Fibroblast of lung (primary cell): ENCODE data around the gene PRUNE2. TPM values are rescaled to one million over a fixed set of nuclear protein-coding genes. Genes with fewer than 3 reads are reported as not detected.

Experiments used
- DNase-seq, 2 donors: peaks; one replicate each; pipeline versions ENCODE4 v3.0.0 to v3.0.0-alpha.2; 2010; ENCODE audit warnings: low read depth in 2 of 2
- H2AFZ ChIP-seq: 2 replicates; pipeline ENCODE4 v1.5.1; 2012; ENCODE audit warnings: low read length, control low read depth, inconsistent platforms
- H3K27ac ChIP-seq: 2 replicates; pipeline ENCODE4 v1.5.1; 2011; ENCODE audit warnings: low read length, control low read depth; ENCODE audit not compliant: insufficient read depth
- H3K27me3 ChIP-seq: 2 replicates; pipeline ENCODE4 v1.5.1; 2011; ENCODE audit warnings: mild to moderate bottlenecking, low read length; ENCODE audit not compliant: control insufficient read depth, insufficient read depth
- H3K36me3 ChIP-seq: 2 replicates; pipeline ENCODE4 v1.5.1; 2011; ENCODE audit warnings: low read length; ENCODE audit not compliant: control insufficient read depth, insufficient read depth
- H3K4me1 ChIP-seq: 2 replicates; pipeline ENCODE4 v1.5.1; 2011; ENCODE audit warnings: low read length; ENCODE audit not compliant: control insufficient read depth, insufficient read depth; ENCODE audit errors: extremely low read depth
- H3K4me2 ChIP-seq: 2 replicates; pipeline ENCODE4 v1.5.1; 2011; ENCODE audit warnings: low read length, control low read depth; ENCODE audit not compliant: insufficient read depth; ENCODE audit errors: extremely low read depth
- H3K4me3 ChIP-seq, 4 experiments: fragments of 200-600 bp in 1 of 4; sonication (generic) in 1 of 4; replicated peaks in 1 of 4; 2 replicates each; pipeline ENCODE4 v1.5.1; 2011 to 2016; ENCODE audit warnings: low read length in 4 of 4, low read depth in 3 of 4, mild to moderate bottlenecking in 3 of 4, control low read depth in 2 of 4, inconsistent platforms in 1 of 4, mixed read lengths in 1 of 4; ENCODE audit not compliant: insufficient read depth in 1 of 4; ENCODE audit errors: control extremely low read depth in 1 of 4
- H3K79me2 ChIP-seq: 2 replicates; pipeline ENCODE4 v1.5.1; 2012; ENCODE audit warnings: mild to moderate bottlenecking, low read length, inconsistent platforms; ENCODE audit not compliant: control insufficient read depth, insufficient read depth
- H3K9ac ChIP-seq: 2 replicates; pipeline ENCODE4 v1.5.1; 2011; ENCODE audit warnings: mild to moderate bottlenecking, low read length, control low read depth; ENCODE audit not compliant: insufficient read depth
- H3K9me3 ChIP-seq: 2 replicates; pipeline ENCODE4 v1.5.1; 2012; ENCODE audit warnings: low read depth, low read length; ENCODE audit not compliant: control insufficient read depth, insufficient read depth
- H4K20me1 ChIP-seq: 2 replicates; pipeline ENCODE4 v1.5.1; 2011; ENCODE audit warnings: low read length; ENCODE audit not compliant: control insufficient read depth, insufficient read depth; ENCODE audit errors: extremely low read depth
- CTCF ChIP-seq, 2 donors: IDR thresholded peaks in 1 of 2; conservative IDR thresholded peaks in 1 of 2; 1 replicate in 1 of 2; 2 replicates in 1 of 2; pipeline ENCODE4 v1.5.1; 2011 to 2012; ENCODE audit warnings: low read length in 2 of 2, control low read depth in 1 of 2, inconsistent platforms in 1 of 2, low read depth in 1 of 2, mild to moderate bottlenecking in 1 of 2
- EZH2 ChIP-seq: IDR thresholded peaks from 2 replicates; pipeline ENCODE4 v1.5.1; 2012; ENCODE audit warnings: low read length, control low read depth, mild to moderate bottlenecking; ENCODE audit errors: missing control alignments
- polyA plus RNA-seq, 2 donors: library from polyadenylated mRNA; depleted of rRNA in 1 of 2; stranded (reverse) in 1 of 2; unstranded in 1 of 2; fragments of >200 nt; gene quantifications; 2 replicates each; pipeline ENCODE4 v1.2.1, GENCODE V29; 2011 to 2012; ENCODE audit warnings: missing spikeins in 1 of 2
- total RNA-seq: library from RNA; depleted of rRNA; stranded (reverse); fragments of >200 nt; gene quantifications from 2 replicates; pipeline ENCODE4 v1.2.1, GENCODE V29; 2014

Gene PRUNE2
- total and polyA plus RNA-seq, 2 donors (not counting 1 experiment from before 2014, with no cell fraction given): 5.4 to 95.6 TPM

DNA sequence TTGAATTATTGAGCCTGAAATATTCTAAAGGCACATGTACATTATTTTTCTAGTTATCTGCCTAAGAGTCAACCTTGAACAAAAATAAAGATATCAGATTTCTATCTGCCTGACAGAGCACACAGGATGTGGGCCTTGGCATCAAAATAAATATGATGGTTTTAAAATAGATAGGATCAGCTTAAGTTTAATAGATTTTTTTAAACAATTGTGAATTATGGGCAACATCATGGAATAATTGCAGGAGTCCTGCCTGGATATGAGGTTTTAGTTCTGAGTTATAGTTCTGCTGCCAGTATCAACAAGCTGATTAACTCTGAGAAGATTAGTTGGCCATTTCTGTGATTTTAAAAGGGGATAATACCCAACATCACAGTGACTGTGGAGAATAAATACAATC is 248.6 kb downstream of the PRUNE2 start:
- Histone ChIP-seq H2AFZ (no peak overlapping the region), H3K9ac (no peak overlapping the region), H3K36me3 (no peaks in the 10 kb centered on the region), H3K27me3 (no peaks in the 10 kb centered on the region), H3K9me3 (no peaks in the 10 kb centered on the region), H3K27ac (no peak overlapping the region), H3K4me3 (no peak overlapping the region), H4K20me1 (no peaks in the 10 kb centered on the region), H3K4me2 (no peak overlapping the region), H3K79me2 (no peaks in the 10 kb centered on the region), H3K4me1 (peaks cover 17% of the 10 kb centered on the region)
- peak in 1 of 2 donors; percentile 55 for DNase-seq
- TF ChIP-seq CTCF (conservative IDR thresholded peaks at IDR 0.05 in 1 of 2, IDR thresholded peaks at IDR 0.05 in 1 of 2; ENCODE audit: low read depth in 1 of 2, low read length in 2 of 2) (no peak), EZH2 (no peak)

- H4K20me1 ChIP-seq: no peaks in the 10 kb centered on the region
- H3K27me3 ChIP-seq: no peaks in the 10 kb centered on the region
- H3K4me3 ChIP-seq: no peak overlapping the region
- H3K9me3 ChIP-seq: no peaks in the 10 kb centered on the region
- H3K36me3 ChIP-seq: no peaks in the 10 kb centered on the region
- H3K4me2 ChIP-seq: no peak overlapping the region
- TF ChIP-seq EZH2: no peak
- TF ChIP-seq CTCF (conservative IDR thresholded peaks at IDR 0.05 in 1 of 2, IDR thresholded peaks at IDR 0.05 in 1 of 2; ENCODE audit: low read depth in 1 of 2, low read length in 2 of 2): no peak
- no peaks in the 10 kb centered on the region for H3K79me2 ChIP-seq
- peak in 1 of 2 donors; percentile 41 for DNase-seq
- H3K4me1 ChIP-seq: peaks cover 17% of the 10 kb centered on the region
- no peak overlapping the region for H2AFZ ChIP-seq
- no peak overlapping the region for H3K27ac ChIP-seq
- H3K9ac ChIP-seq: no peak overlapping the region
Observed at GRCh38 chr9:76655971-76656370, 249.9 kb downstream of the PRUNE2 start.

DNA sequence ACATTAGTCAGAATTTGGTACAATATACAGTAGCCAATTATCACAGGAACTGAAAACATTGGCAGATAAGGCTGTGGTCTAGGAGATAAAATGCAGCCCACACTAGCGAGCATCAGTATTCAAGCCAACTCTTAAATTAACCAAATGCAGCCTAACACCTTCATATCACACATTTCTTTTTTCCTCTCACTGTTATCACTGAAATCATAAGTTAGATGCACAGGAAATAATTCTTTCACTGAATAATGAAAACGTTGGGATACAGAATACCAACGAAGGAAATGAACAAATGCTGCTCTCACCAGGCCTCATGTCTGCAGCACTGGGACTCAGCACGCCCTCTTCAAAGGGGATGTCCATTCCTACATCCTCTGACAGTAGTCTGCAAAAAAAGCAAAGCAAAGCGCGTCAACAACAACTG is 250.8 kb downstream of the PRUNE2 start:
- H3K4me1 ChIP-seq: peaks cover 20% of the 10 kb centered on the region
- no peaks in the 10 kb centered on the region for H3K79me2 ChIP-seq
- DNase-seq: peak in 1 of 2 donors; percentile 80
- H3K9me3 ChIP-seq: no peaks in the 10 kb centered on the region
- H2AFZ ChIP-seq: no peak overlapping the region
- TF ChIP-seq CTCF (conservative IDR thresholded peaks at IDR 0.05 in 1 of 2, IDR thresholded peaks at IDR 0.05 in 1 of 2; ENCODE audit: low read depth in 1 of 2, low read length in 2 of 2) (no peak), EZH2 (no peak)
- H3K27me3 ChIP-seq: no peaks in the 10 kb centered on the region
- H3K4me3 ChIP-seq: no peak overlapping the region
- no peak overlapping the region for H3K9ac ChIP-seq
- no peaks in the 10 kb centered on the region for H3K36me3 ChIP-seq
- H4K20me1 ChIP-seq: no peaks in the 10 kb centered on the region
- H3K27ac ChIP-seq: peak overlapping the region; percentile 81
- peak overlapping the region; percentile 7 for H3K4me2 ChIP-seq
